HepG2 (cell line): ENCODE measurements around the gene STX4. TPM values are rescaled to one million over a fixed set of nuclear protein-coding genes. Genes with fewer than 3 reads are reported as not detected.

Experiments used
- FOXA1 ChIP-seq, 2 experiments: fragments of 450-650 bp in 1 of 2; sonication (generic) in 1 of 2; formaldehyde crosslinking in 1 of 2; IDR thresholded peaks; 2 replicates each; pipeline versions ENCODE4 v1.4.0 to v1.6.1; 2016 to 2020; ENCODE audit warnings: missing genetic modification reagents in 1 of 2
- KLF16 ChIP-seq, 2 experiments: sonication (generic) in 1 of 2; formaldehyde crosslinking in 1 of 2; IDR thresholded peaks; 2 replicates each; pipeline versions ENCODE4 v1.6.1 to v1.8.0; 2016 to 2023; ENCODE audit warnings: missing genetic modification reagents in 2 of 2, missing compliant biosample characterization in 1 of 2
- NBN ChIP-seq: fragments of 450-650 bp; conservative IDR thresholded peaks from 2 replicates; pipeline ENCODE4 v1.6.1; 2017
- PRPF4 ChIP-seq: fragments of 200-400 bp; formaldehyde crosslinking; IDR thresholded peaks from 2 replicates; pipeline ENCODE4 v1.6.1; 2016; ENCODE audit warnings: low read length, low read depth; ENCODE audit not compliant: poor library complexity, severe bottlenecking
- RFX1 ChIP-seq: fragments of 450-650 bp; IDR thresholded peaks from 2 replicates; pipeline ENCODE4 v1.6.1; 2017
- SMAD3 ChIP-seq: sonication (generic); formaldehyde crosslinking; IDR thresholded peaks from 2 replicates; pipeline ENCODE4 v1.4.0; 2020; ENCODE audit warnings: missing genetic modification reagents
- SP1 ChIP-seq, 2 experiments: fragments of 450-650 bp in 1 of 2; sonication (generic) in 1 of 2; formaldehyde crosslinking in 1 of 2; IDR thresholded peaks; 2 replicates each; pipeline versions ENCODE4 v1.4.0 to v1.6.1; 2016 to 2020; ENCODE audit warnings: missing genetic modification reagents in 1 of 2
- TCF12 ChIP-seq, 2 experiments: fragments of 450-650 bp in 1 of 2; sonication (generic) in 1 of 2; formaldehyde crosslinking in 1 of 2; IDR thresholded peaks; 2 replicates each; pipeline versions ENCODE4 v1.6.1 to v1.8.0; 2017 to 2022; ENCODE audit warnings: antibody characterized with exemption in 1 of 2, mild to moderate bottlenecking in 1 of 2, missing genetic modification reagents in 1 of 2, moderate library complexity in 1 of 2
- ZC3H4 ChIP-seq: sonication (generic); formaldehyde crosslinking; IDR thresholded peaks from 2 replicates; pipeline ENCODE4 v1.4.0; 2020; ENCODE audit warnings: missing genetic modification reagents, borderline replicate concordance
- ZFP36 ChIP-seq: fragments of 150-350 bp; IDR thresholded peaks from 2 replicates; pipeline ENCODE4 v1.6.1; 2018; ENCODE audit warnings: borderline replicate concordance, low read length, low read depth; ENCODE audit not compliant: partially characterized antibody
- ZNF180 ChIP-seq: sonication (generic); formaldehyde crosslinking; IDR thresholded peaks from 2 replicates; pipeline ENCODE4 v1.4.0; 2020; ENCODE audit warnings: low read depth, missing genetic modification reagents, borderline replicate concordance
- ZNF282 ChIP-seq: fragments of 450-650 bp; IDR thresholded peaks from 2 replicates; pipeline ENCODE4 v1.6.1; 2018; ENCODE audit not compliant: partially characterized antibody
- ZNF567 ChIP-seq: sonication (generic); formaldehyde crosslinking; IDR thresholded peaks from 2 replicates; pipeline ENCODE4 v1.8.1; 2023; ENCODE audit warnings: mild to moderate bottlenecking, missing genetic modification reagents, borderline replicate concordance
- ZNF607 ChIP-seq: sonication (generic); formaldehyde crosslinking; IDR thresholded peaks from 2 replicates; pipeline ENCODE4 v1.5.1; 2020; ENCODE audit warnings: missing genetic modification reagents, mild to moderate bottlenecking, borderline replicate concordance
- ZNF644 ChIP-seq: IDR thresholded peaks from 2 replicates; pipeline ENCODE4 v1.6.1; 2016; ENCODE audit warnings: low read depth
- ZNF879 ChIP-seq: sonication (generic); formaldehyde crosslinking; IDR thresholded peaks from 2 replicates; pipeline ENCODE4 v1.8.1; 2023; ENCODE audit warnings: missing genetic modification reagents
- polyA plus RNA-seq, 8 experiments: library from polyadenylated mRNA; depleted of rRNA in 3 of 8; stranded (reverse) in 7 of 8; unstranded in 1 of 8; fragments of >200 nt; fragmentation: Illumina TruSeq in 4 of 8; extraction: Trizol in 4 of 8; gene quantifications; 2 replicates each; pipeline versions ENCODE4 v1.2.1 to v1.2.3, GENCODE V29; 2011 to 2016; ENCODE audit warnings: low read depth in 4 of 8, missing spikeins in 1 of 8, mixed read lengths in 1 of 8; ENCODE audit not compliant: insufficient read depth in 1 of 8
- total RNA-seq, 5 experiments: library from RNA; depleted of rRNA; stranded (reverse); fragments of >200 nt; fragmentation: Illumina TruSeq; extraction: Trizol; gene quantifications; 2 replicates each; pipeline ENCODE4 v1.2.3, GENCODE V29; 2016; ENCODE audit warnings: low read depth in 1 of 5
- TF ChIP-seq, protein P1 (sequence below), 2 experiments: sonication (generic) in 1 of 2; formaldehyde crosslinking in 1 of 2; IDR thresholded peaks; 2 replicates each; pipeline versions ENCODE4 v1.6.1 to v1.9.0; 2014 to 2022; ENCODE audit warnings: antibody characterized with exemption in 1 of 2, borderline replicate concordance in 1 of 2, inconsistent platforms in 1 of 2, low read depth in 1 of 2, missing genetic modification reagents in 1 of 2
- TF ChIP-seq, protein P2 (sequence below): sonication (generic); formaldehyde crosslinking; IDR thresholded peaks from 2 replicates; pipeline ENCODE4 v1.9.0; 2021; ENCODE audit warnings: missing genetic modification reagents, borderline replicate concordance
- TF ChIP-seq, protein P3 (sequence below): sonication (generic); formaldehyde crosslinking; conservative IDR thresholded peaks from 2 replicates; pipeline ENCODE4 v1.5.0; 2020; ENCODE audit warnings: missing genetic modification reagents

Gene STX4
- total and polyA plus RNA-seq, 2 of the 13 experiments (the other 11 are each of a cell fraction or from before 2014, with no cell fraction given), result 29.2 to 34.6 TPM

DNA sequence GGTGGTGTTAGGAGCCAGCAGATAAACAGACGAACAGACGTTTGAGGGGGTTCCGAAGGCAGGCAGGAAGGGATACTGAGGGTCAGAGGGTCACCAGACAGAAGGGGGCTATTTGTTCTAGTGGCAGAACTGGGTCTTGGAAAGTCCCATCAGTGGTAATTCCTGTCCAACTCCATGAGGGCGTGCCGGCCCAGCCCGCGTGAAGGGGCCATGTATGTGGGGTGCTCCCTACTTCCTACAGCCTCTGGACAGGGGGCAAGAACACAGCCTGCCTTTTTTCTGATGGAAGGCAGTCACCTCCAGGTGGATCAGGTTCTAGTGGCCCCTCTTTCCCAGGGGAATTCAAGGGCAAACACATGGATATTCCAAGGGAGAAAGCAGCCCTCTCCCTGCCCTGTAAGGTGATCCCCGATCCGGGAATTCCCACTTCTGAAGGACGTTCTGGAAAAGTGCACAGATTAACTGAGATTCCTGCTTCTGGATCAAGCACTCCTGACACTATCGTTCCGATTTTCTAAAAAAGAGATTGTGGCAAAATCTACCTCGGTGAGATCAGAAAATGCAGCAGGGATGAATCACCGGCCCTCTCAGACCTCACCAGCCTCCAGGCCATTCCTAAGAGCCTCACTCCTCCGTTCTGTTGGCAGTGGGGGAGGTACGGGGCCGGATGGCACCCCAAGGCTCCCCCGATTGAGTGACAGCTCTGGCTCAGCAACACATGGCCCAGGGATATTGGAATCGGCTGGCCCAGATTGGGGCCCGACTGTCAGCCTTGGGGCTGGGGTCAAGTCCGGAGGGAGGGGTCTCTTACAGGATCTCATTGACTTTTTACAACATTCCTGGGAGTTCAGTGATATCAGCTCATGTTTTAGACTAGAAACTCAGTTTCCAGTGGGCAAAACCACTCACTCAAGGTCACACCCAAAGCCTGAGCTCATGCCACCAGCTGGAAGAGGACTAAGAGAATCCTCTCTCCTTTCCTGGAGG is 35.3 kb upstream of the STX4 start (continued):
- TF ChIP-seq, protein P1, sequence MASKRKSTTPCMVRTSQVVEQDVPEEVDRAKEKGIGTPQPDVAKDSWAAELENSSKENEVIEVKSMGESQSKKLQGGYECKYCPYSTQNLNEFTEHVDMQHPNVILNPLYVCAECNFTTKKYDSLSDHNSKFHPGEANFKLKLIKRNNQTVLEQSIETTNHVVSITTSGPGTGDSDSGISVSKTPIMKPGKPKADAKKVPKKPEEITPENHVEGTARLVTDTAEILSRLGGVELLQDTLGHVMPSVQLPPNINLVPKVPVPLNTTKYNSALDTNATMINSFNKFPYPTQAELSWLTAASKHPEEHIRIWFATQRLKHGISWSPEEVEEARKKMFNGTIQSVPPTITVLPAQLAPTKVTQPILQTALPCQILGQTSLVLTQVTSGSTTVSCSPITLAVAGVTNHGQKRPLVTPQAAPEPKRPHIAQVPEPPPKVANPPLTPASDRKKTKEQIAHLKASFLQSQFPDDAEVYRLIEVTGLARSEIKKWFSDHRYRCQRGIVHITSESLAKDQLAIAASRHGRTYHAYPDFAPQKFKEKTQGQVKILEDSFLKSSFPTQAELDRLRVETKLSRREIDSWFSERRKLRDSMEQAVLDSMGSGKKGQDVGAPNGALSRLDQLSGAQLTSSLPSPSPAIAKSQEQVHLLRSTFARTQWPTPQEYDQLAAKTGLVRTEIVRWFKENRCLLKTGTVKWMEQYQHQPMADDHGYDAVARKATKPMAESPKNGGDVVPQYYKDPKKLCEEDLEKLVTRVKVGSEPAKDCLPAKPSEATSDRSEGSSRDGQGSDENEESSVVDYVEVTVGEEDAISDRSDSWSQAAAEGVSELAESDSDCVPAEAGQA (IDR thresholded peaks at IDR 0.05; ENCODE audit: low read depth), result 0 out of 2 replicates have a peak, but pooled peaks have one; percentile 22
- TF ChIP-seq, protein P1 (CRISPR knock-in tag; IDR thresholded peaks at IDR 0.05; ENCODE audit: borderline replicate concordance), result no peak
- TF ChIP-seq, protein P2, sequence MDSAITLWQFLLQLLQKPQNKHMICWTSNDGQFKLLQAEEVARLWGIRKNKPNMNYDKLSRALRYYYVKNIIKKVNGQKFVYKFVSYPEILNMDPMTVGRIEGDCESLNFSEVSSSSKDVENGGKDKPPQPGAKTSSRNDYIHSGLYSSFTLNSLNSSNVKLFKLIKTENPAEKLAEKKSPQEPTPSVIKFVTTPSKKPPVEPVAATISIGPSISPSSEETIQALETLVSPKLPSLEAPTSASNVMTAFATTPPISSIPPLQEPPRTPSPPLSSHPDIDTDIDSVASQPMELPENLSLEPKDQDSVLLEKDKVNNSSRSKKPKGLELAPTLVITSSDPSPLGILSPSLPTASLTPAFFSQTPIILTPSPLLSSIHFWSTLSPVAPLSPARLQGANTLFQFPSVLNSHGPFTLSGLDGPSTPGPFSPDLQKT (CRISPR knock-in tag), result no peak
- TF ChIP-seq ZFP36, result no peak
- TF ChIP-seq ZNF644 (CRISPR knock-in tag), result no peak
- no peak for TF ChIP-seq PRPF4
- TF ChIP-seq, protein P3, sequence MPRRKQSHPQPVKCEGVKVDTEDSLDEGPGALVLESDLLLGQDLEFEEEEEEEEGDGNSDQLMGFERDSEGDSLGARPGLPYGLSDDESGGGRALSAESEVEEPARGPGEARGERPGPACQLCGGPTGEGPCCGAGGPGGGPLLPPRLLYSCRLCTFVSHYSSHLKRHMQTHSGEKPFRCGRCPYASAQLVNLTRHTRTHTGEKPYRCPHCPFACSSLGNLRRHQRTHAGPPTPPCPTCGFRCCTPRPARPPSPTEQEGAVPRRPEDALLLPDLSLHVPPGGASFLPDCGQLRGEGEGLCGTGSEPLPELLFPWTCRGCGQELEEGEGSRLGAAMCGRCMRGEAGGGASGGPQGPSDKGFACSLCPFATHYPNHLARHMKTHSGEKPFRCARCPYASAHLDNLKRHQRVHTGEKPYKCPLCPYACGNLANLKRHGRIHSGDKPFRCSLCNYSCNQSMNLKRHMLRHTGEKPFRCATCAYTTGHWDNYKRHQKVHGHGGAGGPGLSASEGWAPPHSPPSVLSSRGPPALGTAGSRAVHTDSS, result no peak
- TF ChIP-seq ZNF607 (CRISPR knock-in tag), result no peak
- no peak for TF ChIP-seq FOXA1 (IDR thresholded peaks at IDR 0.05)
- no peak for TF ChIP-seq FOXA1 (CRISPR knock-in tag; IDR thresholded peaks at IDR 0.05)
- no peak for TF ChIP-seq ZNF282
- TF ChIP-seq ZNF879 (CRISPR knock-in tag), result no peak
- TF ChIP-seq RFX1, result no peak
- TF ChIP-seq ZNF180 (CRISPR knock-in tag), result no peak
- no peak for TF ChIP-seq NBN
- TF ChIP-seq KLF16 (CRISPR knock-in tag; IDR thresholded peaks at IDR 0.05), result no peak; a peak in 1 of 4 replicates
- no peak; the same call in 1 of the 2 replicates for TF ChIP-seq ZNF567 (CRISPR knock-in tag)
- TF ChIP-seq TCF12 (IDR thresholded peaks at IDR 0.05), result no peak
- TF ChIP-seq TCF12 (CRISPR knock-in tag; IDR thresholded peaks at IDR 0.05), result 0 out of 2 replicates have a peak, but pooled peaks have one; percentile 44
- TF ChIP-seq ZC3H4, result peak; percentile 47; the same call in 1 of the 2 replicates
- TF ChIP-seq SMAD3, result peak; percentile 32; the same call in 1 of the 2 replicates
- no peak for TF ChIP-seq SP1 (IDR thresholded peaks at IDR 0.05)
- TF ChIP-seq SP1 (CRISPR knock-in tag; IDR thresholded peaks at IDR 0.05), result no peak
